HPDE6-E6E7 (cell line): Measurements from ENCODE around the gene LHX2.

Experiments
- DNase-seq: peaks from one replicate; pipeline ENCODE4 v3.0.0; 2011; ENCODE audit warnings: missing footprints; ENCODE audit errors: extremely low spot score

Gene LHX2

DNA sequence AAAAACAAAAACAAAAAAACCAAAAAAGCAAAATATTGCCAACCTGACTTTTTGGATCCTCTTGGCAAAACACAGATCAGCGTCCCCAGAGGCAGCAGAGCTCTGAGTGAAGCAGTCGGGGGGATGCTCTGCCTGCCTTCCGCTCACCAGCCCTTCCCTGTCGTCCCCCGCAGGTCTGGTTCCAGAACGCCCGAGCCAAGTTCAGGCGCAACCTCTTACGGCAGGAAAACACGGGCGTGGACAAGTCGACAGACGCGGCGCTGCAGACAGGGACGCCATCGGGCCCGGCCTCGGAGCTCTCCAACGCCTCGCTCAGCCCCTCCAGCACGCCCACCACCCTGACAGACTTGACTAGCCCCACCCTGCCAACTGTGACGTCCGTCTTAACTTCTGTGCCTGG is 20.7 kb downstream of the LHX2 start:
- no peak for DNase-seq

DNA sequence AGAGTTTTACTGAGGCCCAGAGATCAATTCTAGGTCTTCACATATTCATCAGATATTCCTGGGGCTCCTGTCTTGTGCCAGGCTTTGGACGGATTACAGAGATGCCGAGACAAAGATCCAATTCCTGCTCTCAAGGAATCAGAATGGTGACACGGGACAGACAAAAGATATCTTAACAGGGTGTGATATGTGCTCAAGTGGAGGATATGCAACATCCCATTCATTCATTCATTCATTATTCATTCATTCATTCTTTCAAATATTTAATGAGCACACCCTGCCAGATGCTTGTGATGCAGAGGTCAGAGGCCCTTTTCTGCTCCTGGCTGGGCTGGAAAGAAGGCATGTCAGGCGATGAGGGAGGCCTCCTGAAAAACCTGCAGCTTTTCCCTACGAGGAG is 21.8 kb downstream of the LHX2 start:
- no peak for DNase-seq

DNA sequence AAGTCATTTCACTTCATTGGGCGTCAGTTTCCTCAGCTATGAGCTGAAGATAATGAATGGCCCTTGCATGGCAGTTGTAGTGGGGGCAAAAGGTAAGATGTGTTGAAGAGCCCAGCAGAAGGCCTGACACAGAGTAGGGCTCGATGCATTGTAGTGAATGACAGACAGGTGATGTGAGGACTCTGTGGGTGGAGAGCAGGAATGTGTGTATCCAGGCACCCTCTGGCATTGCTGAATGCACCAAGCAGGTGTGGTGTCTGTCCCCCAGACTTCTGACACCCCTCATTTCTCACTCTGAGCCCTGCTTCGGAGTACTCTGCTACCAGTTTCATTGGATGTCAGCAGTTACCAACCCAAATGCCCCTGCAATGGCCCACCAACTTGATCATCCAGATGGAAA is 22.4 kb downstream of the LHX2 start:
- DNase-seq = no peak

DNA sequence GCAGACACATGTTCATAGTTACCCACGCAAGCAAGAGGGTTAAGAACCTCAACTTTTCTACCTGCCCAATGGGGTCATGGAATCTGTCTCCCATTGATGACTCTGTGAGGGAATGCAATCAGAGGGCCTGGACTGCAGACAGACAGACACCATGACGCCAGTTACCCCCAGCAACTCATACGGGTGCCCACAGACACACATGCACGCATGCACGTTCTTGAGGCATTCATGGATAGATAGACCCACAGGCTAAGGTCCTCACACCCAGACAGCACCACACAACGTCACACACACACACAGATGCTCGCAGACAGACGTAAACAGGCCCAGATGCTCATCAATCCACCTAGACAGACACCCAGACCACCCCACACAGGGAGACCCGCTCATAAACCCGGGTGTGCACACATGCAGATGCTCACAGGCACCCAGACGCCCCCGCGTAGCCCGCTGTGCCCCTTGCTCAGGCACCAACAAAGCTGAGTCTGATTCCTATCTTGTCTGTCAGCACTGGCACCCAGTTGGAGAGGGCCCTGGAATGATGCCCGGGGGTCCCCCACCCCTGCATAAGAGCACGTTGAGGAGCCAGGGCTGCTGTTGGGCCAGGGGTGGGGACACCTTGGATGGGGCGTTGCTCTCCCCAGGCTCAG is 23.6 kb downstream of the LHX2 start:
- DNase-seq = no peak

DNA sequence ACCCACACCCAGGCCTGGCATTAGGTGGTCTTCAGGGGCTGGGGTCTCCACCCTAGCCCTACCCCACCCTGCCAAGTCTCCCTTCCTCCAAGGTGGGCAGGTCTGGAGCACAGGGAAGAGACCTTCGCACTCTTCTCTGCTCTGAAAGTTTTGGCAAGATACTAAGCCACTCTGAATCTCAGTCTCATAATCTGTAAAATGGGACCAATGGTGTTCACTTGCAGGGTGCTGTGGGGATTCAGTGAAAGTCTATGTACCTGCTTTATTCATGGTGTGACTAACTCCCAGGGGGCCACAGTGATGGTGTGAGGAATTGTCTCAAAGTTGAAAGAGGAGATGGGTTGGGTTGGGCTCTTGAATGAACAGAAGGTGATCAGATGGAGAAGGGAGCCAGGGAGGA is 25.0 kb downstream of the LHX2 start:
- DNase-seq = no peak

DNA sequence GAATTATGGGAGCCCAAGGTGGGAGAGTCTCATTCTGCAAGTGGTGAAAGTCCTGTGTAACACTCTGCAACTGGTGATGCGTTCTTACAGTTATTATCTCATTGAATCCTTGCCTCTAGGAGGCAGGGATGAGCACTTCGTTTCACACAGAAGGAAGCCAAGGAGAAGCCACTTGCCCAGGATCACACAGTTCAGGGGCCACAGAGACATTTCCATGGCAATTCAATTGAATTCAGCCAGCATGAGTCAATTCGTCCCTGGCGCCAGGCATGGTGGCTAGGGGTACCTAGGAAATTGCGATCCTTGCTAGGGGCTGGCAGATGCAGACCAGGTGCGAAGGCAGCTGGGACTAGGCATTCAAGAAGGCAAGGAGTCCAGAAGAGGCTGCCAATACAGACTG is 26.2 kb downstream of the LHX2 start:
- DNase-seq = no peak

DNA sequence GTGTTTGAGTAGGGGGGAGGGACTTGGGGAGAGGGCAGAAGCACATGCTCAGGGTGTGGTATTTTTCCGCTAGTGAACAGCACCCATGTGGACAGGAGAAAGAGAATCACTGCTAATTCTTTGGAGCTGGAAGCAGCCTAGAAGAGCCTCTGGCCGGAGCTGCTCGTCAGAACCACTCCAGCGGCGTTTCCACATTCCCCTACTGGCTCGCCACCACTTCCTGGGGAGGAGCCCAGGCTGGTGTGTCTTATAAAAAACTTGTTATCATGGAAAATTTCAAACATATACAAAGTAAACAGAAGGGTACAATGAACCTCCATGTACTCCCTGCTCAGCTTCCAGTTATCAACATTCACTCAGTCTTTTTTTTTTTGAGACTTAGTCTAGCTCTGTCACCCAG is 26.7 kb downstream of the LHX2 start:
- DNase-seq = no peak

DNA sequence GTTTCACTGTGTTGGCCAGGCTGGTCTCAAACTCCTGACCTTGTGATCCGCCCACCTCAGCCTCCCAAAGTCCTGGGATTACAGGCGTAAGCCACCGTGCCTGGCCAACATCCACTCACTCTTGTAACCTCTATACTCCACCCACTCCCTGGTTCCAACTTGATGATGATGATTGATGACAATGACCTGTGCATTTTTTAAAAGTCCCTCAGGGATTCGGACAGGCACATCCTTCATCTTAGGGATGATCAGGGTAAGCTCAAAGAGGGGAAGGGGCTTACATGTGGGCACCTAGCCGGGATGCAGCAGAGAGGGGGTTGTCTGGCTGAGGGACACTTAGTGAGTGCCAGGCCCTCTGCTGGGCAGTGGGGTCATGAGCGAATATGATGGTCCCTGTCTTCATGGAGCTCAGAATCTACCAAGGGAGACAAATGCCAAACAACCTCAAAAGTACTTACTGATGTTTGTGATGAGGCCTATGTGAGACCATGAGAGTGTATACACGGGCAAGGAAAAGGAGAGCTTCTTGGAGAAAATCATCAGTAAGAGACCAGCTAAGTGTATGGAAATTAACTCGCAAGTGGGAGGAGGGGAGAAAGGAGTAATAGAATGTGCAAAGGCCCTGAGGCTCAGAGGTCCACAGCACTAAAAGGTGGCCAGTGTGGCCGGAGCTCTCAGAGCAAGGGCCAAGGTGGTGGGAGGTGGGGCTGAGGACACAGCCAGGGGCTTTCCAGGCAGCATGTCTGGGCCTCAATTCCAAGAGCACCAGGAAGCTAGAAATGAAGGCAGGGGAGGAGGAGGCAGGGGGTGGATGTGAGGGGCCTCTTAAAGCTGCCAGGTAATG is 27.4 kb downstream of the LHX2 start:
- no peak for DNase-seq

DNA sequence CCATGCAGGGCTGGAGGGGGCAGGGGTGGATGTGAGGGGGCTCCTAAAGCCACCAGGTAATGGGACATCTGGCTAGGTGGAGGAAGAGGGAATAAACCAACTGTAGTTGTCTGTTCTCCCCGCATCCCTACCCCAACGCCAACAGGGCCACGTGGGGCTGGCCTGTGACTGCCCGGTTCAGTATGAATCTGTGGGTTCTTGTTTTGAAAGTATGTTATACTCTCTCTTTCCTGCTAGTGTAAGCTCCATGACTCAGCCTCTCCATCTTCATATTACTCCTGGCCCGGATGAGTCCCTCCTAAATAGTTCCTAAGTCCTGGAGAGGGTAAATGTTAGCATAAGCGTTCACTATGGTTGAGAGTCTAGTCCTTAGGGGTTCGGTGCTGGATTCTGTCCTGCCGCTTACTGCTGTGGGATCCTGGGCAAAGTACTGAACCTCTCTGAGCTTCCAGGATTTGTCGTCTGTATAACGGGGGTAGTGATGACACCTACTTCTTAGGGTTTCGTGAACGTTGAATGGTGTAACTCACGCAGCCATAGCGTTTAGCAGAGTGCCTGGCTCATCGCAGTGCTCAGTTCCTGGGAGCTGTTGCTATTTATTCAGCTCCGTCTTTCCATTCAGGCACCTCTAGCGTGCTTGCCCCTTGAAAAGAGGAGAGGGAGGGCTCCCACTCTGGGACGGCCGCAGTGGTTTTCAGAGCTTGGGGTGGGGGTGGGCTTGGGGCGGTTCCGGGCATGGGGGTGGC is 28.8 kb downstream of the LHX2 start:
- DNase-seq = no peak

- no peak for DNase-seq
These were observed 29.6 kb downstream of the LHX2 start for GRCh38 chr9:124040935-124041816.

- DNase-seq = no peak
These were observed 30.2 kb downstream of the LHX2 start for GRCh38 chr9:124041817-124042116.

DNA sequence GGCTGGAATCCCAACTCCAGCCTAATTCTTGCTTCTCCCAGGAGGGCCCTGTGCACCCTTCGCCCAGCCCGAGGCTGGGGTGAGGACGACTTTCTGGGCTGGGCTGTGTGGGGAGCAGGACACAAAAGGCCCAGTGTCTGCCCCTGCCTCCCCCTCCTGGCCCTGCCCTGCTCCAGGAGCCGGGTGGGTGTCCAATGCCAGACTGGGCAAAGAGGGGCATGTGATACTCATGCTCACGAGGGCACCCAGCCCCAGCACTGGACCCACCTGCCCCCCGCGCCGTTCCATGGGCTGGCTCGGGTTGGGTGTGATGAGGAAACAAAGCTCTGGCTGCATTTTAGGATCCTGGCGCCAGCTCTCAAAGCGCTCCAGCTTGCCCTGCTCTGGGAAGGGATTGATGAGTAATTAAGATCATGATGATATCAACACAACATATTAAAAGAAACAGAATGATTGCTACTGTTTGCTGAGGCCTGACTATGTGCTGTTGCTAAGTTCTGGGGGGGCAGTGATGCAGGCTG is 30.7 kb downstream of the LHX2 start:
- no peak for DNase-seq

GRCh38 chr9:124044448-124044847 is 32.9 kb downstream of the LHX2 start:
- no peak for DNase-seq

GRCh38 chr9:124045076-124045829 is 33.7 kb downstream of the LHX2 start:
- no peak for DNase-seq

DNA sequence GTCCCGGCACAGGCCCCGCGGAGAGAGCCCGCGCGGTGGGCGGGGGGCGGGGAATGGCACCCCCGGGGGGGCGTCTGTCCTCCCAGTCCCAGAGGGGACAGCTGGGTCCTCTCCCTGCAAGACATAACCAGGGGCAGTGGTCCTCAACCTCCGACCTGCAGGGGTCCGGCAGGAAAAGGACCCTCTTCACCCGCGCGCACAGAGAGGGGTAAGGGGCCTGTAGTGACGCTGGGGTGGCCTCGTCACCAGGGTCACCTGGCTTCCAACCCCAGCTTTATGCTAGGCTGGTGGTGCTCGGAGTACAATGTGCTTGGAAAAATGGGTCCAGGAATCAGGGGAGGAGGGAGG is 34.2 kb downstream of the LHX2 start:
- no peak for DNase-seq

DNA sequence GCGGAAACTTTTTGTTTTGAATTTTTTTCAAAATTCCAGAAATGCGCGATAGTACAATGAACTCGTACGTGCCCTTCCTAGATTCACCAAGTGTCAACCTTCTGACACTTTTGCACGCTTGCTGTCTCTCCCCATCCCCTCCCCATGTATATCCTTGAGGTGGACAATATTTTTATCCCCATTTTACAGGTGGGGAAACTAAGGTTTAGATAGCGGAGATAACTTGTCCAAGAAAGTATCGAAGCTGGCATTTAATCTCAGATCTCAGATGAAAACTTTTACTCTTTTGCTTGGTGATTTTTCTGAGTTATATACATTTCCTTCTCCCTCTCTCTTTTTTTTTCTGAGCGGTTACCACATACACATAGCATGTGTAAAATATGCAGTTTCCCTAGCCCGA is 34.6 kb downstream of the LHX2 start:
- no peak for DNase-seq

- no peak for DNase-seq
These were observed 35.7 kb downstream of the LHX2 start for GRCh38 chr9:124047251-124047672.

- no peak for DNase-seq
These were observed 39.4 kb downstream of the LHX2 start for GRCh38 chr9:124050955-124051354.

DNA sequence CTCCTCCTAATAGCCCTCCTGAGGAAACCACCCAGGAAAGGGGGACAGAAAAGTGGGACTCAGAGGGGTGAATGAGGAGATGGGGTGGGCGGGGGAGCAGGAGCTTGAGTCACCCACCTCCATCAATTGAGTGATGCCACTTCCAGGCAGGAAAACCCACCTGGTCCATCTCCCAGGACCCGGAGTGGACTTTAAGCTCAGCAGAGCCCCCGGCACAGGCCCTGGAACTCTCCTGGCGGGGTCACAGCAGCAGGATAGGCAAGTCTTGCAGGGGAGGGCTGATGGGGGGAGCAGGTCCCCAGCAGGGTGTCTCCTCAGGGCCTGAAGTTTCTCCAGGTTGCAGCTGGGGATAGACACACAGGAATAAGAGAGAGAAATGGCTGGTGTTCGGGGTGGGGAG is 40.8 kb downstream of the LHX2 start:
- no peak for DNase-seq

- peak; percentile 48 for DNase-seq
These were observed 43.1 kb downstream of the LHX2 start for GRCh38 chr9:124054582-124055227.
